H1 (cell line): ENCODE measurements around the gene CDKN2A. TPM values are rescaled to one million over a fixed set of nuclear protein-coding genes. Genes with fewer than 3 reads are reported as not detected.

Experiments
- CTCF ChIA-PET: fragments of 300-600 bp; sonication (Branson Sonifier 250); formaldehyde crosslinking; loops from one replicate; lab custom pipeline; 2021; ENCODE audit not compliant: partially characterized antibody; lab: Charles Lee
- POLR2A ChIA-PET: fragments of 300-600 bp; sonication (Branson Sonifier 250); formaldehyde crosslinking; loops from one replicate; lab custom pipeline; 2021; ENCODE audit warnings: inconsistent platforms; ENCODE audit not compliant: partially characterized antibody; lab: Charles Lee
- DNase-seq, 2 experiments: peaks; one replicate each; pipeline versions ENCODE4 v3.0.0 to v3.0.0-alpha.2; 2010 to 2022; ENCODE audit warnings: low spot score in 2 of 2, low read depth in 1 of 2, mixed read lengths in 1 of 2
- FAIRE-seq: peaks from 2 replicates; lab custom pipeline; 2011; peaks lifted over from hg19 to GRCh38; lab: Jason Lieb, UNC
- H2AFZ ChIP-seq: 2 replicates; pipeline ENCODE4 v1.8.1; 2012; ENCODE audit warnings: low read length, inconsistent platforms
- H2AK5ac ChIP-seq: 2 replicates; pipeline ENCODE4 v1.6.1; 2013; ENCODE audit warnings: low read depth, low read length
- H2BK120ac ChIP-seq: replicated peaks from 2 replicates; pipeline ENCODE3; 2013; ENCODE audit warnings: low read depth, low read length, inconsistent platforms
- H2BK12ac ChIP-seq: 2 replicates; pipeline ENCODE4 v1.6.1; 2013; ENCODE audit warnings: low read depth, low read length
- H2BK15ac ChIP-seq: 2 replicates; pipeline ENCODE4 v1.6.1; 2013; ENCODE audit warnings: low read length
- H2BK20ac ChIP-seq: 2 replicates; pipeline ENCODE4 v1.6.1; 2013; ENCODE audit warnings: low read length
- H2BK5ac ChIP-seq: 2 replicates; pipeline ENCODE4 v1.6.1; 2013; ENCODE audit warnings: low read depth, low read length
- H3K14ac ChIP-seq: 2 replicates; pipeline ENCODE4 v1.6.1; 2013; ENCODE audit warnings: inconsistent platforms; ENCODE audit not compliant: insufficient read length
- H3K18ac ChIP-seq: 2 replicates; pipeline ENCODE4 v1.6.1; 2013; ENCODE audit warnings: low read length; ENCODE audit errors: extremely low read depth
- H3K23ac ChIP-seq: 2 replicates; pipeline ENCODE4 v1.6.1; 2013; ENCODE audit warnings: inconsistent platforms; ENCODE audit not compliant: insufficient read length
- H3K23me2 ChIP-seq: 2 replicates; pipeline ENCODE4 v1.6.1; 2013; ENCODE audit warnings: low read depth, low read length
- H3K27ac ChIP-seq: 2 replicates; pipeline ENCODE4 v1.6.1; 2011; ENCODE audit warnings: low read depth, low read length, inconsistent platforms
- H3K27me3 ChIP-seq, 4 experiments: replicated peaks in 1 of 4; 1 replicate in 1 of 4; 2 replicates in 3 of 4; pipeline versions ENCODE4 v1.6.1 to v1.8.1; 2011 to 2013; ENCODE audit warnings: low read length in 3 of 4, mild to moderate bottlenecking in 3 of 4, inconsistent platforms in 2 of 4, mixed read lengths in 2 of 4, moderate library complexity in 1 of 4; ENCODE audit not compliant: control insufficient read depth in 3 of 4, insufficient read depth in 3 of 4; ENCODE audit errors: extremely low read depth in 1 of 4
- H3K36me3 ChIP-seq, 4 experiments: 2 replicates each; pipeline versions ENCODE4 v1.6.1 to v1.8.1; 2011 to 2013; ENCODE audit warnings: mild to moderate bottlenecking in 4 of 4, low read length in 3 of 4, moderate library complexity in 2 of 4, control low read depth in 1 of 4, inconsistent platforms in 1 of 4; ENCODE audit not compliant: insufficient read depth in 4 of 4, control insufficient read depth in 2 of 4
- H3K4ac ChIP-seq: replicated peaks from 2 replicates; pipeline ENCODE3; 2013; ENCODE audit warnings: low read length, low read depth, mixed read lengths, inconsistent platforms; ENCODE audit not compliant: insufficient read length
- H3K4me1 ChIP-seq, 4 experiments: replicated peaks in 1 of 4; 1 replicate in 1 of 4; 2 replicates in 3 of 4; pipeline versions ENCODE4 v1.6.1 to v1.8.1; 2011 to 2013; ENCODE audit warnings: low read length in 3 of 4, inconsistent platforms in 2 of 4, mixed read lengths in 1 of 4; ENCODE audit not compliant: insufficient read depth in 4 of 4, control insufficient read depth in 3 of 4
- H3K4me2 ChIP-seq, 2 experiments: 2 replicates each; pipeline versions ENCODE4 v1.6.1 to v1.8.1; 2011 to 2013; ENCODE audit warnings: low read depth in 2 of 2, low read length in 2 of 2, control low read depth in 1 of 2, inconsistent platforms in 1 of 2, mild to moderate bottlenecking in 1 of 2; ENCODE audit not compliant: insufficient read depth in 1 of 2
- H3K4me3 ChIP-seq, 4 experiments: fragments of 200-600, 300-600 bp in 1 of 4; sonication (generic), shearing (Covaris generic), sonication (Bioruptor Twin) in 1 of 4; 2 replicates each; pipeline versions ENCODE4 v1.5.1 to v1.8.1; 2011 to 2016; ENCODE audit warnings: low read length in 4 of 4, low read depth in 3 of 4, control low read depth in 2 of 4, inconsistent platforms in 2 of 4, mild to moderate bottlenecking in 2 of 4, mixed read lengths in 1 of 4, moderate library complexity in 1 of 4; ENCODE audit not compliant: insufficient read depth in 2 of 4; ENCODE audit errors: extremely low read depth in 1 of 4
- H3K56ac ChIP-seq: replicated peaks from 2 replicates; pipeline ENCODE3; 2013; ENCODE audit warnings: low read depth, mild to moderate bottlenecking, mixed read lengths, low read length, inconsistent platforms; ENCODE audit not compliant: insufficient read length
- H3K79me1 ChIP-seq: 2 replicates; pipeline ENCODE4 v1.6.1; 2013; ENCODE audit warnings: low read depth, low read length, control low read depth
- H3K79me2 ChIP-seq, 2 experiments: 2 replicates each; pipeline versions ENCODE4 v1.6.1 to v1.8.1; 2012 to 2013; ENCODE audit warnings: low read length in 2 of 2, mild to moderate bottlenecking in 2 of 2, inconsistent platforms in 1 of 2; ENCODE audit not compliant: insufficient read depth in 2 of 2, control insufficient read depth in 1 of 2
- H3K9ac ChIP-seq, 4 experiments: replicated peaks in 1 of 4; 1 replicate in 1 of 4; 2 replicates in 3 of 4; pipeline versions ENCODE4 v1.6.1 to v1.8.1; 2011 to 2013; ENCODE audit warnings: low read depth in 3 of 4, low read length in 3 of 4, control low read depth in 2 of 4, mild to moderate bottlenecking in 2 of 4, moderate library complexity in 2 of 4, inconsistent platforms in 1 of 4; ENCODE audit errors: extremely low read depth in 1 of 4
- H3K9me3 ChIP-seq, 2 experiments: 2 replicates each; pipeline versions ENCODE4 v1.6.1 to v1.8.1; 2012 to 2013; ENCODE audit warnings: mild to moderate bottlenecking in 2 of 2, moderate library complexity in 2 of 2, control low read depth in 1 of 2, inconsistent platforms in 1 of 2, low read depth in 1 of 2, low read length in 1 of 2, mixed read lengths in 1 of 2; ENCODE audit not compliant: insufficient read depth in 2 of 2
- H4K20me1 ChIP-seq, 2 experiments: replicated peaks in 1 of 2; 2 replicates each; pipeline versions ENCODE3 to v1.8.1; 2011 to 2013; ENCODE audit warnings: inconsistent platforms in 2 of 2, low read length in 2 of 2, mild to moderate bottlenecking in 1 of 2; ENCODE audit not compliant: insufficient read depth in 2 of 2, control insufficient read depth in 1 of 2
- H4K5ac ChIP-seq: 2 replicates; pipeline ENCODE4 v1.6.1; 2013; ENCODE audit warnings: low read length, low read depth, mixed read lengths, inconsistent platforms; ENCODE audit not compliant: insufficient read length
- H4K8ac ChIP-seq: 2 replicates; pipeline ENCODE4 v1.8.0; 2013; ENCODE audit warnings: mild to moderate bottlenecking, moderate library complexity, low read length, inconsistent platforms; ENCODE audit not compliant: insufficient read depth; ENCODE audit errors: extremely low read depth
- H4K91ac ChIP-seq: replicated peaks from 2 replicates; pipeline ENCODE3; 2013; ENCODE audit warnings: low read length, mixed read lengths, inconsistent platforms; ENCODE audit not compliant: insufficient read length
- BCL11A ChIP-seq, 2 experiments: IDR thresholded peaks; one replicate each; pipeline ENCODE4 v1.6.1; 2011; ENCODE audit warnings: low read depth in 2 of 2, low read length in 2 of 2, mild to moderate bottlenecking in 2 of 2
- CBX5 ChIP-seq: fragments of 300-800, 300-1000 bp; sonication (generic); IDR thresholded peaks from 2 replicates; pipeline ENCODE4 v1.7.1; 2016; ENCODE audit warnings: antibody characterized with exemption, low read length, low read depth
- PHF8 ChIP-seq: fragments of 200-600 bp; sonication (generic); conservative IDR thresholded peaks from 2 replicates; pipeline ENCODE4 v1.7.1; 2012; ENCODE audit warnings: low read depth, mild to moderate bottlenecking, inconsistent platforms, low read length, moderate library complexity
- POLR2A ChIP-seq, 2 experiments: IDR thresholded peaks; 1 replicate in 1 of 2; 2 replicates in 1 of 2; pipeline ENCODE4 v1.6.1; 2011; ENCODE audit warnings: low read depth in 2 of 2, low read length in 2 of 2, mild to moderate bottlenecking in 2 of 2; ENCODE audit errors: control extremely low read depth in 1 of 2
- RXRA ChIP-seq: IDR thresholded peaks from 2 replicates; pipeline ENCODE4 v1.6.1; 2011; ENCODE audit warnings: low read depth, mild to moderate bottlenecking, low read length, moderate library complexity; ENCODE audit not compliant: insufficient read depth
- SIRT6 ChIP-seq: IDR thresholded peaks from one replicate; pipeline ENCODE4 v1.7.1; 2012; ENCODE audit warnings: low read length, inconsistent platforms
- SP2 ChIP-seq: IDR thresholded peaks from 2 replicates; pipeline ENCODE4 v1.6.1; 2012; ENCODE audit warnings: mild to moderate bottlenecking, low read length, inconsistent platforms
- WGBS, 2 experiments: shearing (Covaris generic) in 1 of 2; methylation state at CpG; one replicate each; pipeline versions ENCODE4 v1.1.6 to v1.1.7; 2013 to 2015; ENCODE audit warnings: low lambda C conversion rate in 2 of 2, mixed read lengths in 2 of 2, inconsistent platforms in 1 of 2, low coverage in 1 of 2, missing lambda C conversion rate in 1 of 2; ENCODE audit not compliant: insufficient replicate concordance in 2 of 2, insufficient coverage in 1 of 2, insufficient read length in 1 of 2; ENCODE audit errors: extremely low coverage in 1 of 2, missing lambda C conversion rate in 1 of 2; 5-methylcytosine and 5-hydroxymethylcytosine counted together
- polyA plus RNA-seq, 7 experiments: library from polyadenylated mRNA; depleted of rRNA in 3 of 7; stranded (reverse) in 5 of 7; unstranded in 2 of 7; fragments of >200 nt in 5 of 7; fragments of 200-250 nt in 2 of 7; gene quantifications; 1 replicate in 5 of 7; 2 replicates in 1 of 7; 4 replicates in 1 of 7; pipeline versions ENCODE4 v1.2.1 to v1.2.3, GENCODE V29; 2011 to 2013; ENCODE audit warnings: missing spikeins in 2 of 7, mixed read lengths in 2 of 7
- total RNA-seq: library from RNA; stranded (reverse); fragmentation: NEBNext Ultra II Directional; extraction: Animal tissue kit (Norgen Biotek cat#: 25700); gene quantifications from 2 replicates; pipeline ENCODE4 v1.2.1, GENCODE V29; 2021
- TF ChIP-seq, protein P1 (sequence below), 3 experiments: IDR thresholded peaks; 1 replicate in 2 of 3; 2 replicates in 1 of 3; pipeline versions ENCODE4 v1.5.1 to v1.6.1; 2011; ENCODE audit warnings: low read length in 3 of 3, mild to moderate bottlenecking in 3 of 3, inconsistent platforms in 2 of 3, low read depth in 1 of 3, moderate library complexity in 1 of 3; ENCODE audit not compliant: insufficient read depth in 1 of 3; ENCODE audit errors: control extremely low read depth in 1 of 3
- TF ChIP-seq, protein P2 (sequence below): IDR thresholded peaks from 2 replicates; pipeline ENCODE4 v1.6.1; 2012; ENCODE audit warnings: inconsistent platforms

CDKN2A gene
- total and polyA plus RNA-seq, 2 of the 8 experiments (the other 6 are each of a cell fraction or from before 2014, with no cell fraction given) = 0.51 to 0.73 TPM

- H4K91ac ChIP-seq = no peak overlapping the region
- no peak overlapping the region for H3K14ac ChIP-seq
- H4K5ac ChIP-seq = no peak overlapping the region
- peaks cover 0 to 10% of the 10 kb centered on the region in 2 experiments for H4K20me1 ChIP-seq
- H3K4me1 ChIP-seq = peaks cover 2 to 18% (median 10%) of the 10 kb centered on the region in 4 experiments; a peak in 5 of 7 replicates
- ChIA-PET CTCF (interaction anchor here (0.6 to 6.5 kb wide), 5 partner anchors 13 to 176 kb away, joined by 3 to 46 read pairs (median 4); partner anchors contain the start of gene CDKN2B), POLR2A (interaction anchor here (1.0 to 1.2 kb wide), 4 partner anchors 10 to 19 kb away, joined by 3 to 5 read pairs (median 3); no protein-coding TSS in a partner anchor)
- H2BK5ac ChIP-seq = no peak overlapping the region
- DNase-seq (peak in 1 of 2 experiments; percentile 68), FAIRE-seq (peak; percentile 86)
- no peak overlapping the region for H2BK20ac ChIP-seq
- H3K23ac ChIP-seq = no peak overlapping the region
- H3K4me2 ChIP-seq = peak overlapping the region; percentile 80 to 82
- no peak overlapping the region for H3K27ac ChIP-seq
- peaks cover 44 to 80% (median 60%) of the 10 kb centered on the region in 4 experiments for H3K27me3 ChIP-seq
- H3K4ac ChIP-seq = no peak overlapping the region
- H3K36me3 ChIP-seq = no peaks in the 10 kb centered on the region
- no peak overlapping the region for H2BK12ac ChIP-seq
- H3K23me2 ChIP-seq = peaks cover 12% of the 10 kb centered on the region; the same call in 1 of the 2 replicates
- H3K79me2 ChIP-seq = no peaks in the 10 kb centered on the region
- H3K9ac ChIP-seq = no peak overlapping the region
- H3K4me3 ChIP-seq = peak overlapping the region; percentile 16 to 54 (median 30); a peak in 7 of 8 replicates
- 0 out of 2 replicates have a peak overlapping the region, but pooled peaks have one; percentile 43 for H2AFZ ChIP-seq
- 1% methylated on average over 31 of the region's 35 CpGs; no CpG with 5 or more reads in 1 of the 2 experiments for WGBS, 2 experiments
- no peaks in the 10 kb centered on the region for H3K79me1 ChIP-seq
- no peak overlapping the region for H2BK120ac ChIP-seq
- H2AK5ac ChIP-seq = no peak overlapping the region
- H3K56ac ChIP-seq = no peak overlapping the region
- H3K18ac ChIP-seq = no peak overlapping the region
- no peaks in the 10 kb centered on the region for H3K9me3 ChIP-seq
- H2BK15ac ChIP-seq = no peak overlapping the region
- H4K8ac ChIP-seq = no peak overlapping the region
- TF ChIP-seq SIRT6 (no peak), POLR2A (IDR thresholded peaks at IDR 0.05; ENCODE audit: control extremely low read depth in 1 of 2, low read depth in 2 of 2, low read length in 2 of 2) (no peak), BCL11A (IDR thresholded peaks at IDR 0.05; ENCODE audit: low read depth in 2 of 2, low read length in 2 of 2) (no peak), CBX5 (no peak), SP2 (no peak), RXRA (no peak), PHF8 (no peak)
- TF ChIP-seq, protein P1, sequence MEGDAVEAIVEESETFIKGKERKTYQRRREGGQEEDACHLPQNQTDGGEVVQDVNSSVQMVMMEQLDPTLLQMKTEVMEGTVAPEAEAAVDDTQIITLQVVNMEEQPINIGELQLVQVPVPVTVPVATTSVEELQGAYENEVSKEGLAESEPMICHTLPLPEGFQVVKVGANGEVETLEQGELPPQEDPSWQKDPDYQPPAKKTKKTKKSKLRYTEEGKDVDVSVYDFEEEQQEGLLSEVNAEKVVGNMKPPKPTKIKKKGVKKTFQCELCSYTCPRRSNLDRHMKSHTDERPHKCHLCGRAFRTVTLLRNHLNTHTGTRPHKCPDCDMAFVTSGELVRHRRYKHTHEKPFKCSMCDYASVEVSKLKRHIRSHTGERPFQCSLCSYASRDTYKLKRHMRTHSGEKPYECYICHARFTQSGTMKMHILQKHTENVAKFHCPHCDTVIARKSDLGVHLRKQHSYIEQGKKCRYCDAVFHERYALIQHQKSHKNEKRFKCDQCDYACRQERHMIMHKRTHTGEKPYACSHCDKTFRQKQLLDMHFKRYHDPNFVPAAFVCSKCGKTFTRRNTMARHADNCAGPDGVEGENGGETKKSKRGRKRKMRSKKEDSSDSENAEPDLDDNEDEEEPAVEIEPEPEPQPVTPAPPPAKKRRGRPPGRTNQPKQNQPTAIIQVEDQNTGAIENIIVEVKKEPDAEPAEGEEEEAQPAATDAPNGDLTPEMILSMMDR (IDR thresholded peaks at IDR 0.05; ENCODE audit: control extremely low read depth in 1 of 3, insufficient read depth in 1 of 3, low read depth in 1 of 3, low read length in 3 of 3) = no peak
- TF ChIP-seq, protein P2, sequence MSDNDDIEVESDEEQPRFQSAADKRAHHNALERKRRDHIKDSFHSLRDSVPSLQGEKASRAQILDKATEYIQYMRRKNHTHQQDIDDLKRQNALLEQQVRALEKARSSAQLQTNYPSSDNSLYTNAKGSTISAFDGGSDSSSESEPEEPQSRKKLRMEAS = peak; percentile 22; the same call in 1 of the 2 replicates
These were observed 4.6 kb downstream of the CDKN2A start for GRCh38 chr9:21989440-21990189.
